ENCODE results near the gene ELAVL4.
"Not testable (repeated sequence)": the region's sequence is repeated elsewhere in the genome, so short reads cannot be mapped to it uniquely, and the experiment has no call there.

- TF ChIP-seq CTCF (IDR thresholded peaks at IDR 0.05; ENCODE audit: insufficient read depth, low read length, poor library complexity, severe bottlenecking); EZH2phosphoT487 (conservative IDR thresholded peaks at IDR 0.05; ENCODE audit: low read length): not testable (repeated sequence)
Measured at GRCh38 chr1:50166351-50166750, 57.6 kb downstream of the ELAVL4 start.

Measured in SU-DHL-6 (cell line).